ENCODE data around the gene UBQLNL. TPM values are rescaled to one million over a fixed set of nuclear protein-coding genes. Genes with fewer than 3 reads are reported as not detected.

The UBQLNL gene
- total and polyA plus RNA-seq, 8 donors = 0.50 to 2.2 (median 1.6) TPM

DNA sequence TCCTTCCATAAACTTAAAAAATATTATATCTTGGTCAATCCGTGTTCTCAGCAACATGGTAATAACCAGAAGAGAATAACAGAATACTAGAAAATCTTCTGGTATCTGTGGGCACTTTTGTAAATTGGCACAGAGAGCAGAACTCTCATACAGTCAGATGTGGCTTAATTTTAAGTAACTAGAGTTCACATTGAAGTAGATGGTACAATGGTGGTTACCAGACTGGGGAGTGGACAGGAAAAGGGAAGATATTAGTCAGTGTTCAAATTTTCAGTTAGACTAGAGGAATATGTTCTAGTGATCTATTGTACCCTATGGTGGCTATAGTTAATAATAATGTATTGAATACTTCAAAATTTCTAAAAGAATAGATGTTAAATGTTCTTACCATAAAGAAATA lies 24.9 kb upstream of the UBQLNL start:
- no peak for TF ChIP-seq CTCF (IDR thresholded peaks at IDR 0.05)
- no peak overlapping the region for H3K4me3 ChIP-seq
- no peaks in the 10 kb centered on the region for H3K4me1 ChIP-seq
- ATAC-seq (no peak), DNase-seq (no peak)
- H3K27me3 ChIP-seq = no peaks in the 10 kb centered on the region
- no peak overlapping the region for H3K27ac ChIP-seq
- H3K9me3 ChIP-seq = peaks cover 0 to 2% of the 10 kb centered on the region in 2 donors
- intact Hi-C loops (cut with DNase I) = no loop called here
- H3K36me3 ChIP-seq = no peaks in the 10 kb centered on the region

- no peak overlapping the region for H3K27ac ChIP-seq
- H3K4me1 ChIP-seq = no peaks in the 10 kb centered on the region
- no peak for DNase-seq
- TF ChIP-seq CTCF (IDR thresholded peaks at IDR 0.05) = no peak
- no peaks in the 10 kb centered on the region for H3K36me3 ChIP-seq
- no peaks in the 10 kb centered on the region for H3K27me3 ChIP-seq
- no peak overlapping the region for H3K4me3 ChIP-seq
- peaks cover 0 to 2% of the 10 kb centered on the region in 2 donors for H3K9me3 ChIP-seq
- intact Hi-C loops (cut with DNase I) = no loop called here
- ATAC-seq = no peak
Observed at GRCh38 chr11:5536482-5536881, 20.0 kb upstream of the UBQLNL start.

GRCh38 chr11:5534046-5534445 lies 17.5 kb upstream of the UBQLNL start:
- no peak for TF ChIP-seq CTCF (IDR thresholded peaks at IDR 0.05)
- H3K4me1 ChIP-seq = no peaks in the 10 kb centered on the region
- H3K4me3 ChIP-seq = no peak overlapping the region
- no peaks in the 10 kb centered on the region for H3K36me3 ChIP-seq
- H3K9me3 ChIP-seq = peaks cover 0 to 2% of the 10 kb centered on the region in 2 donors
- no peaks in the 10 kb centered on the region for H3K27me3 ChIP-seq
- intact Hi-C loops (cut with DNase I) = no loop called here
- ATAC-seq = no peak
- DNase-seq = no peak
- H3K27ac ChIP-seq = no peak overlapping the region

- H3K27me3 ChIP-seq = no peaks in the 10 kb centered on the region
- no peak overlapping the region for H3K27ac ChIP-seq
- DNase-seq (no peak), ATAC-seq (no peak)
- no peaks in the 10 kb centered on the region for H3K36me3 ChIP-seq
- H3K9me3 ChIP-seq = no peaks in the 10 kb centered on the region
- no peak for TF ChIP-seq CTCF (IDR thresholded peaks at IDR 0.05)
- intact Hi-C loops (cut with DNase I) = no loop called here
- H3K4me1 ChIP-seq = no peaks in the 10 kb centered on the region
- H3K4me3 ChIP-seq = no peak overlapping the region
Observed at GRCh38 chr11:5531053-5531831, 14.7 kb upstream of the UBQLNL start.

DNA sequence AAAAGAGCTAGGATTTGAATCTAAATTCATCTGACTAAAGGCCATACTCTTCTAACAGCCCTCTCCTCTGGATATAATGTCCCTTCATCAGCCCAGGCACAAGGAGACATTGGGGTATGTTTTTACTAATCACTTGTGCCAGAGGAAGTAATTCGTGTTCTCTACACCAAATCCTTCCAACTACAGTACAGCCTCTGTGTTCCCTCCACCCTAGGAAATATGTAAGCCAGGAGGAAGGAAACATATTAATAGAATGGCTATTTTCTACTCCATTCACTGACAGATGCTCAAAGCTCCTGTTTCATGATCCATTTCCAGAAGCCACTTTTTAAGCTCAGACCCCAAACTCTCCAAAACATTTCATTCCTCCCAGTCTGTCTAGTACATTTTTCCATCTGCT lies 12.0 kb upstream of the UBQLNL start:
- Histone ChIP-seq H3K36me3 (no peaks in the 10 kb centered on the region), H3K4me3 (no peak overlapping the region), H3K27ac (no peak overlapping the region), H3K27me3 (no peaks in the 10 kb centered on the region), H3K9me3 (no peaks in the 10 kb centered on the region), H3K4me1 (no peaks in the 10 kb centered on the region)
- TF ChIP-seq CTCF (IDR thresholded peaks at IDR 0.05) = no peak
- intact Hi-C loops (cut with DNase I) = no loop called here
- no peak for ATAC-seq
- DNase-seq = no peak
